Renal pelvis (tissue), 4 donors: Measurements from ENCODE around the gene ESR2. TPM values are rescaled to one million over a fixed set of nuclear protein-coding genes. Genes with fewer than 3 reads are reported as not detected.
"Not testable (repeated sequence)": the region's sequence is repeated elsewhere in the genome, so short reads cannot be mapped to it uniquely, and the experiment has no call there.

Experiments used
- DNase-seq: peaks from one replicate; pipeline ENCODE4 v3.0.0-alpha.2; 2013
- polyA plus RNA-seq, 3 donors: library from polyadenylated mRNA; unstranded; fragments of 120-200 nt; gene quantifications; one replicate each; pipeline ENCODE4 v1.2.1, GENCODE V29; 2013; ENCODE audit not compliant: insufficient read length in 3 of 3

Gene ESR2
- polyA plus RNA-seq, 3 donors, result 0.91 to 1.9 (median 1.7) TPM

DNA sequence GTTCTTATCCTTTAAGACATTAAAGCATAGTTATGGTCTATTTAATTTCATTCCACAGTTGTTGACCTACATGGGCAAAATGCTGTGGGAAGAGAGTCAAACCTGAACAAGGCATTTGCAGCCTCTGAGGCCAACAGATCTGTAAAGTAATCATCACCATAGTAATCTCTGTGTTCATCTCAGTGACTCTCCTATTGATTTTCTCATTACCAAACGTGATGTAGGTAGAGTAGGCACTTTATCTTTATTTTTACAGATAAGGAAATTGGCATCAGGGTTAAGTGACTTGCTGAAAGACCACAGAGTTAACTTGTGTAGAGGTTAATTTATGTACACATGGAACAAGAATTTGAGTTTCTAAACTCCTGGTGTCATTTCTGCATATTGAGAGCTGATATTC lies 203.0 kb downstream of the ESR2 start:
- DNase-seq, result no peak

- no peak for DNase-seq
Observed at GRCh38 chr14:64089920-64090319, 204.3 kb downstream of the ESR2 start.

DNA sequence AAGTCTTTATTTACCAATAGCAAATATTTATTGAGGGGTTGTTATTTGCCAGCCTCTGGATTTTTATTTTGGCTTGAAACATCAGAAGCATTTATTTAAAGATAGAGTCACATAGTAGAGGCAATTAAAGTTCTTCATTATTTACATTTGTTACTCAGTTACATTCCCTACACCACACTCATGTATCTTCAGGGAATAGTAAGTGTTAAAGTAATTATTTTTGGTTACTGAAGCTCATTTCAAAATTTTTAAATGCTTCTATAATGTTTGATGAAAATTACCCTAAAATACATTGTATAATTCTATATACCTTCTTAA lies 205.6 kb downstream of the ESR2 start:
- no peak for DNase-seq

DNA sequence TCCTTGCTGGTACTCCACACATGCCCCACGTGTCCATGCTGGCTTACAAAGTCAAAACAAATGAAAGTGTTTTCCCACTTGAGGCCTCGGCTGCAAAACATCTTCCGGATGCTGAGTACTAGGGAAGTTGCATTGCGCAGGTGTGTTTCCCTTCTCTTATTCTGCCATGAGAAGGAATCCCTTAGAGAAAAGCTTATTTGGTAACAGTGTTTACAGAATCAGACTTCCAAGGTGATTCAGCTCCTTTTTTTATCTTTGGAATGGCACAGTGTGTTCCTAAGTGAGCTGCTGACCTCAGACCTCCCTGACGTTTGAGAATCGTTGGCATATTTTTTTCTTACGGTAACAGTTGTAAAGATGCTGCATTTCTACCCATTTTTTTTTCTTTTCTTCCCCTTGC lies 211.3 kb downstream of the ESR2 start:
- no peak for DNase-seq

GRCh38 chr14:64081174-64081746 lies 212.9 kb downstream of the ESR2 start:
- DNase-seq, result no peak

- DNase-seq, result no peak
Observed at GRCh38 chr14:64080452-64080851, 213.7 kb downstream of the ESR2 start.

DNA sequence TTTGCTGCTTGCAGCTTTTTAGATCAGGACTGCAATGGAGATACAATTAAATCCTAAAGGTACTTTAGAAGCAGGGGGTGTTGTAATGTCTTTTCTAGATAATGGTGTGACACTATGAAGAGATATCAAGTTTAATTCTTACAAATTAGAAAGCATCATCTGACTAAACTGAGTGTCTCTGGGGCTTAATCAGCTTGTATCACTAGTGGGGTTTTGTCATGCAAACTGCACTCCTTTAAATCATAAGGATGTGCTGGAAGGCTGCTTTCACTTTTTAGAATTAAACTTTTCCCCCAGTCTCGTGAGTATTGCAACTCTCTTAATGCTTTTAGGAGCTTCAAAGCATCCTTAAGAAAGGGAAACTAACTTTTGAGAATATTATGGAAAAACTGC lies 218.6 kb downstream of the ESR2 start:
- DNase-seq, result no peak

GRCh38 chr14:64074961-64075612 lies 219.1 kb downstream of the ESR2 start:
- no peak for DNase-seq

GRCh38 chr14:64069634-64070359 lies 224.4 kb downstream of the ESR2 start:
- no peak for DNase-seq

- DNase-seq, result no peak
Observed at GRCh38 chr14:64064447-64064846, 229.7 kb downstream of the ESR2 start.

DNA sequence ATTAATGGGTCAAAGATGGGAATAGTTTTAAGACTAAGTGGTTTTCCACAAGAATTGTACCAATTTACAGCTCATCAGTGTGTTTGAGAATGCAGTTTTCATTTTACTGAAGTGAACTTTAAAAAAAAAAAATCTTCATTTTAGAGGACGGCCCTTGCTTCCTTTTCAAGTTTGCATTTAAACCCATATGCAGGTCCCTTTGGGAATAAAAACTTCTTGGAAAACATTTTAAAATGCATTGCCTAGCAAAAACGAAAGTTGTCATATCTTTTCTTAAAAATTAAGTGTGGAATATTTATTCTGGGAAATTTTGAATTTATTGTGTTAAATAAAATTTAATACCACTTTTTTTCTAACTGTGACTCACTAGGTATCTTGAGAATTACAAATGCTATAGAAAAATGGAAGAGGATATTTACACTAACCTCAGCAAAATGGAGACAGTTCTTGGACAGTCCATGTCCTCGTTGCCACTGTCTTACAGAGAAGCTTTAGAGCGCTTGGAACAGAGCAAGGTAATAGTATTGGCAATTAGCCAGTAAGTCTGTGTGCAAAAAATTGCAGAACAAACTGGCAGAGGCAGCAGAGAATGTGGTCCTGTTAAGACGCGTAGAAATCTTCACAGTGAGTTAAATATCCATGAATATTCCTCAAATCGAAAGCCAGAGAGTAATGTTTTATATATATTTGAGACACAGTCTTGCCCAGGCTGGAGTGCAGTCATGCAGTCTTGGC lies 231.6 kb downstream of the ESR2 start:
- DNase-seq, result no peak

DNA sequence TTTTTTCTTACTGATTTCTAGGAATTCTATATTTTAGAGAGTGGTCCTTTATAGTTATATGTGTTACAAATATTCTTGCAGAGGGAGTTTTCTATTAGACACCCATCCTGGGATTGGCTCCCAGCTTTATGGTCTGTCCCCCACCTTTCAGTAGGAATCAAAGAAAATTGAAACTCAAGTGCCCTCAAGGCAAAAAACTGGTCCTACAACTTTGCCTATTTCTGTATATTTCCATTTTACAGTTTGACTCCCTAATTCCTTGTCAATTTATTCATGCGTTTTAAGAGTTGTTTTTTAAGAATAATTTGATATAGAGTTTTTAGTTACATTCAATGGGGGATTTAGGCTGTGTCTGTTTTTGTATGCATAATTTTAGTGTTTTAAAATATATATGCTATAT lies 232.5 kb downstream of the ESR2 start:
- peak; percentile 11 for DNase-seq

- DNase-seq, result no peak
Observed at GRCh38 chr14:64061115-64061514, 233.1 kb downstream of the ESR2 start.

DNA sequence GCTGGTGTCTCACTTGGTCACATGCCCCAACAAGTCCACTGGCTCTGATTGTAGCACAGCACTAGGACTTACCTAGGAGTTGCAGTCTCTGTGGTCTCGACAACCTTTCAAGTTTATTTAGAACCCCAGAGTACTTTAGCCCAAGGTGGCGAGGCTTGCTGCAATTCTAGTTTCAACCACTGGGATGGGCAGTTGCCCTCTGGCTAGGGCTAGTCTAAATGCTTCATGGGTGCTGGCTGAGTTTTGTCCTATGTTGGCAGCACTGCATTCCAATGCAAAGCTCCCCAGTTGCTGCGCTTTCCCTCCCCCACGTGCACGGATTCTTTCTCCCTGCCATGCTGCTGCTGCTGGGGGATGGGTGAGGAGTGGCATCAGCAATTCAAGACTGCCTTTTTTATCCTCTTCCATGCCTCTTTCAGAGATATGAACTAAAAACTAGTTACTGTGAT lies 233.5 kb downstream of the ESR2 start:
- no peak for DNase-seq

DNA sequence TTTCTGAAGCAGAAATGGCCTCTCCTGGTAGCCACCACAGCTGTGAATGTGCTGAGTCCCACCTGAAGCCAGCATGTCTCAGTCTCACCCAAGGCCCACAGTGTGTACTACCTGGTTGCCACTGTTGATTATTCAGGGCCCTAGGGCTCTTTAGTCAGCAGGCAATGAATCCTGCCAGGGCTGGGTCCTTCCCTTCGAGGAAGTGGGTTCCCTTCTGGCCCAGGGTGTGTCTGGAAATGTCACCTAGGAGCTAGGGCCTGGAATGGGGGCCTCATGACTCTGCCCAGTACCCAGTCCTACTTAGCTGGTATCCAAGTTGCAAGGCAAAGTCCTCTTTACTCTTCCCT lies 234.0 kb downstream of the ESR2 start:
- DNase-seq, result no peak

- DNase-seq, result no peak
Observed at GRCh38 chr14:64059454-64060198, 234.5 kb downstream of the ESR2 start.

DNA sequence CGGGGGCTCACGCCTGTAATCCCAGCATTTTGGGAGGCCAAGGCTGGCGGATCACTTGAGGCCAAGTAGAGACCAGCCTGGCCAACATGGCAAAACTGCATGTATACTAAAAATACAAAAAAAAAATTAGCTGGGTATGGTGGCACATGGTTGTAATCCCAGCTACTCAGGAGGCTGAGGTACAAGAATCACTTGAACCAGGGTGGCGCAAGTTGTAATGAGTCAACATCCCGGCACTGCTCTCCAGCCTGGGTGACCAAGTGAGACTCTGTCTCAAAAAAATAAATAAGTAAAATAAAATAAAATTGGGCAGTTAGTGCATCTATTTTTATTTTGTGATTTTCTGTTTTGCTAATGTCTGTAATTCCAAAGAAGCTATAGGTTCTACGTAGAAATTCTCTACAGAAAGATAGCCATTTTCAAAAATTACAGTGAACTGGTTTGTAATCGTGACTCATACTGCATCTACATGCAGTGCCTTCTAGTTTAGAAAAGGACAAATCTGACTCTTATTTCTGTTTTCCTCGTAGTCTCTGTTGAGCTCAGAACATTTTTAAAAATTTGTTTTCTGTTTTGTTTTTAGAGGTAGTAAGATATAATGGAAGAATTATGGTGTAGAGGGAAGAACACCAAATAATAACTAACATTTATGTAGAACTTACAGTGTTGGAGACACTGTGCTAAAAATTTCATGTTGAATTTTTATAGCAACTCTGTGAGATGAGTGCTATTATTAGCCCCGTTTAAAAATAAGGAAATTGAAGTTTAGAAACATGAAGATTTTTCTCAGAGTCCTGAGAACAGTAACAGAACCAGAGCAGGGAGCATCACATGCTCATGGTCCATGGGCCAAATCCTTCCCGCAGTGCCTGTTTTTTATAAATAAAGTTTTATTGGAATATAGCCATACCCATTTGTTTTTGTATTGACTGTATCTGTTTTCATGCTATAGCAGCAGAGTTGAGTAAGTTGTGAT lies 240.2 kb downstream of the ESR2 start:
- no peak for DNase-seq

- no peak for DNase-seq
Observed at GRCh38 chr14:64049616-64050381, 244.4 kb downstream of the ESR2 start.

DNA sequence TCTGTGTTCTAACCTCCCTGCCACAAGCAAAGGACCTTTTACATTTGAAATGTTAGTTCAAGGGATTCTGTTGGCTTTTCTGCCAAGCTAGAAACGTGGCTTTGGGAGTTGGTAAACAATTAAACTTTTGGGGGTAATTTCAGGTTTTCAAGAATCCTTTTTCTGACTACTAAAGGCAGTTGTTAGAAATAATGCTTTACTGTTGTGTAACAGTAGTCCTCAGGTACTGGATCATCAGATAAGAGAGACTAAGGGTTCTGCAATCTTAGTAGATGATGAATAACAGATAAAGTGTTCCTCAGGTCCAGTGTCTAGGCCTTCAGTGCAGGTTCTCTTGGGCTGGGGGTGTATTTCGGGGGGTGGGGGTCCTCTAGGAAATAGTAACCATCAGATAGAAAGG lies 249.1 kb downstream of the ESR2 start:
- DNase-seq, result no peak

DNA sequence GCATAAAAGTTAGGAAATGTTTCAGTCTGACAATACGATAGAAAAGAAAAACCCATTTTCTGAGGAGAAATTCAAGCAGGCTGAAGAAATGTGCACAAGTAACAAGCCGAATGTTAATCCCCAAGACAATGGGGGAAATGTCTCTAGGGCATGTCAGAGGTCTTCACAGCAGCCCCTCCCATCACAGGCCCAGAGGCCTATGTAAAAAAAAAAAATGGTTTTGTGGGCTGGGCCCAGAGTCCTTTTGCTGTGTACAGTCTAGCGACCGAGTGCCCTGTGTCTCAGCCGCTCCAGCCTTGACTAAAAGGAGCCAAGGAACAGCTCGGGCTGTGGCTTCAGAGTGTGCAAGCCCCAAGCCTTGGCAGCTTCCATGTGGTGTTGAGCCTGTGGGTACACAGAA lies 250.9 kb downstream of the ESR2 start:
- DNase-seq, result not testable (repeated sequence)
